ENCODE measurements around the gene TNPO2.
"Not testable (repeated sequence)": the region's sequence is repeated elsewhere in the genome, so short reads cannot be mapped to it uniquely, and the experiment has no call there.

TNPO2 gene

DNA sequence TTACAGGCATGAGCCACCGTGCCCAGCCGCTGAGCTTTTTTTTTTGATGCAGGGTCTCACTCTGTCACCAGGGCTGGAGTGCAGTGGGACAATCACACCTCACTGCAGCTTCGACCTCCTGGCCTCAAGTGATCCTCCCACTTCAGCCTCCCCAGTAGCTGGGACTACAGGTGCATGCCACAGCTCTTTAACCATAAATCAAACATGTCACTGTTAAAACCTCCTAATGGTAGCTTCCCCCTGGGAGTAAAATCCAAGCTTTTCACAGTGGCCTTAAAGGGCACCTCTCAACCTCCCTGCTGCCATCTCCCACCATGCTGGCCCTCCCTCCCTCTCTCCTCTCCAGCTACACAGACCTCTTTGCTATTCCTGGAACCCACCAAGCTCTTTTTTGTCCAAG lies 37.9 kb downstream of the TNPO2 start:
- Histone ChIP-seq H3K9me3 (ENCODE audit: insufficient read depth, low read length) (no peaks in the 10 kb centered on the region), H3K4me1 (ENCODE audit: insufficient read depth, insufficient read length) (peaks cover 4% of the 10 kb centered on the region), H3K27me3 (ENCODE audit: insufficient read depth, insufficient read length) (no peaks in the 10 kb centered on the region), H3K36me3 (ENCODE audit: insufficient read depth, insufficient read length, low read length) (peaks cover 45% of the 10 kb centered on the region), H3K4me3 (ENCODE audit: insufficient read length, low read depth) (no peak overlapping the region), H3K9ac (ENCODE audit: insufficient read length, low read depth) (no peak overlapping the region)
- no peak for DNase-seq (ENCODE audit: low read depth, low spot score)
- TF ChIP-seq ZNF274 (IDR thresholded peaks at IDR 0.05; ENCODE audit: low read depth, low read length) (no peak), YY1 (IDR thresholded peaks at IDR 0.05; ENCODE audit: insufficient read depth, insufficient read length) (no peak), SUZ12 (IDR thresholded peaks at IDR 0.05; ENCODE audit: extremely low read depth, insufficient read depth, insufficient read length) (no peak)

DNA sequence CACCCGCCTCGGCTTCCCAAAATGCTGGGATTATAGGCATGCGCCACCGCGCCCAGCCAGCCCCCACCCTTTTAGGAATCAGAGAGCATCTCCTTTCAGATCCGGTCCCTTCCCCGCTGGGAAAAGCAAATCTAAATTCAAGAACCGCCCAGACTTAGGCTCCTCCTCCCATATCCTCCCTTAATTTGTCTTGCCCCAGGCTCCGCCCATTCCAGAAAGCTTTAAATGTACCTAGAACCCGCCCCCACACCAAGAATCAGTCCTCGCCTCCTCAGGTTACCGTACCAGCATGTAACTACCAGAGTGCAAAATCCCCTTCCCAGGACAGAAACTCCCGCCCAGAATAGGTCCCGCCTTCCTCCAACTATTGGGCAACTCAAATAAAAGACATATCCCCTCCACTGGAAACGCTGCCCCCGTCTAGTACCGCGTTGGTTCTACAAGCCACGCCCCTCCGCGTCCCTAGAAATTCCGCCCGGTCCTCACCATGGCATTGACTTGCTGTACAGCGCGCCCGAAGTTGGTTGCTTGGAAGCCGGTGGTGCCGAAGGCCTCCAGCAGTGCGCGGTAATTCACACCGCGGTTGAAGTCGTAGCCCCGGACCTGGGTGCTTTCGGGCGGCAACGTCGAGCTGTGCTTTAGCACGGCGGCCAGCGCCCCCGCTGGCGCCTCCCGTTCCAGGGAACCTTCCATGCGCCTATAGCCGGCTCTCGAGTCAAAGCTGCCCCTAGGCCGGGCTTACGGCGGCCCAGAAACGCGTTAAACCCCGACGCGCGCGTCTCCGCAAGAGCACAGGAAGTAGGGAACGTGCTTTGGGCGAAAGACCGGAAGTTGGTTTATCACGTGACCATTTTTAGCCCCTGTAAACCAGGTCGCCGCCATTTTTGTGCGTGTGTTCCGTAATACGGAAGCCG lies 42.4 kb downstream of the TNPO2 start, which contains the start of gene DHPS:
Gene DHPS (minus strand): TSS at position 807 of the 914 bp plus-strand sequence. CDS start 114 bp downstream, at position 693.
- H3K9me3 ChIP-seq (ENCODE audit: insufficient read depth, low read length): no peaks in the 10 kb centered on the region
- peak within 1 kb of the TSS; percentile 97 for H3K9ac ChIP-seq (ENCODE audit: insufficient read length, low read depth)
- peaks cover 50% of the 10 kb centered on the region for H3K36me3 ChIP-seq (ENCODE audit: insufficient read depth, insufficient read length, low read length)
- peak; percentile 98 for DNase-seq (ENCODE audit: low read depth, low spot score)
- peak within 1 kb of the TSS; percentile 89 for H3K4me3 ChIP-seq (ENCODE audit: insufficient read length, low read depth)
- no peaks in the 10 kb centered on the region for H3K27me3 ChIP-seq (ENCODE audit: insufficient read depth, insufficient read length)
- peaks cover 6% of the 10 kb centered on the region for H3K4me1 ChIP-seq (ENCODE audit: insufficient read depth, insufficient read length)
- no peak for TF ChIP-seq SUZ12 (IDR thresholded peaks at IDR 0.05; ENCODE audit: extremely low read depth, insufficient read depth, insufficient read length)
- TF ChIP-seq YY1 (IDR thresholded peaks at IDR 0.05; ENCODE audit: insufficient read depth, insufficient read length): peak; percentile 93
- no peak for TF ChIP-seq ZNF274 (IDR thresholded peaks at IDR 0.05; ENCODE audit: low read depth, low read length)

DNA sequence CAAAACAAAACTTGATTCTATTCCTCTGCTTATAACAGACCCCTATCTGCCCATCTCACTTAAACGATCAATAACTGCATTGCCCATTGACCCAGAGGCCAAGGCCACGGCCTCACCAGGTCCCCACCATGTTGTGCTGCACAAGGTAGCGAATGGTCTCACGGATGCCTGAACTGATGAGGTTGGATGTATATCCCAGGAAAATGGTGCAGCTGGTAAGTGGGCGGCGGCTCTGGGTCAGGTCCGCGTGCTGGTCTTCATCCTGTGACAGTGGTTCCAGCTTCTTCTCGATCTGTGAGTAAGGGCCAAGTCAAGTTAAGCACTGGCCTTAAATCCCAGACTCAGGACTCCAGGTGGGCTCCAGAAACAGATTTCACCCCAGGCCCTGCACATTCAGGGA lies 43.7 kb downstream of the TNPO2 start:
- H3K4me3 ChIP-seq (ENCODE audit: insufficient read length, low read depth): peak overlapping the region; percentile 6
- DNase-seq (ENCODE audit: low read depth, low spot score): no peak
- no peaks in the 10 kb centered on the region for H3K27me3 ChIP-seq (ENCODE audit: insufficient read depth, insufficient read length)
- H3K9me3 ChIP-seq (ENCODE audit: insufficient read depth, low read length): no peaks in the 10 kb centered on the region
- H3K36me3 ChIP-seq (ENCODE audit: insufficient read depth, insufficient read length, low read length): peaks cover 63% of the 10 kb centered on the region
- TF ChIP-seq SUZ12 (IDR thresholded peaks at IDR 0.05; ENCODE audit: extremely low read depth, insufficient read depth, insufficient read length) (no peak), YY1 (IDR thresholded peaks at IDR 0.05; ENCODE audit: insufficient read depth, insufficient read length) (no peak), ZNF274 (IDR thresholded peaks at IDR 0.05; ENCODE audit: low read depth, low read length) (no peak)
- H3K4me1 ChIP-seq (ENCODE audit: insufficient read depth, insufficient read length): peaks cover 12% of the 10 kb centered on the region
- no peak overlapping the region for H3K9ac ChIP-seq (ENCODE audit: insufficient read length, low read depth)

DNA sequence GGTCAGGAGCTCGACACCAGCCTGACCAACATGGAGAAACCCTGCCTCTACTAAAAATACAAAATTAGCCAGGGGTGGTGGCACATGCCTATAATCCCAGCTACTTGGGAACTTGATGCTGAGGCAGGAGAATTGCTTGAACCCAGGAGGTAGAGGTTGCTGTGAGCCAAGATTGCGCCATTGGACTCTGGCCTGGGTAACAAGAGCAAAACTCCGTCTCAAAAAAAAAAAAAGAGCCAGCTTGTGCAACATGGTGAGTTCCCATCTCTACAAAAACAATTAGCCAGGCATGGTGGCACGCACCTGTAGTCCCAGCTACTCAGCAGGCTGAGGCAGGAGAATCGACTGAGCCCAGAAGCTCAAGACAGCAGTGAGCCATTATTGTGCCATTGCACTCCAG lies 45.7 kb downstream of the TNPO2 start:
- Histone ChIP-seq H3K36me3 (ENCODE audit: insufficient read depth, insufficient read length, low read length) (peaks cover 69% of the 10 kb centered on the region), H3K4me1 (ENCODE audit: insufficient read depth, insufficient read length) (peaks cover 12% of the 10 kb centered on the region)
- not testable (repeated sequence) for H3K9me3 ChIP-seq (ENCODE audit: insufficient read depth, low read length); H3K27me3 ChIP-seq (ENCODE audit: insufficient read depth, insufficient read length); H3K4me3 ChIP-seq (ENCODE audit: insufficient read length, low read depth); DNase-seq (ENCODE audit: low read depth, low spot score); H3K9ac ChIP-seq (ENCODE audit: insufficient read length, low read depth)

DNA sequence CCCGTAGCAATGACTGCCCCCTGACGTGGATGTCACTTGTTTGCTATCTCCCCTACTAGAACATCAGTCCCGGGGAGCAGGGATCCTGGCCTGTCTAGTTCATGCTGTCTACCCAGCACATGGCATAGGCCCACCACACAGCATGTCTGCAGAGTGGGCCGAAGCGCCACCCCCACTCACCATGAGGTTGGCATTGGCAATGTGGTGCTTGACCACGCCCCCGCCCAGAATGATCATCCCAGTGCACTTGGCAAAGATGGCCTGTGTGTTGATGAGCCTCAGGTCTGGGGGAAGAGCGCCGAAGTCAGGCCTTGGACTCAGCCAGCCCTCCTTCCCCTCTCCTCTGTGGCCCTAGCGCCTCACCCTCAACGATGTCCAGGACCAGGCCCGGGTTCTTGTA lies 46.8 kb downstream of the TNPO2 start:
- H3K27me3 ChIP-seq (ENCODE audit: insufficient read depth, insufficient read length): no peaks in the 10 kb centered on the region
- no peak for TF ChIP-seq SUZ12 (IDR thresholded peaks at IDR 0.05; ENCODE audit: extremely low read depth, insufficient read depth, insufficient read length)
- TF ChIP-seq YY1 (IDR thresholded peaks at IDR 0.05; ENCODE audit: insufficient read depth, insufficient read length): no peak
- no peak for TF ChIP-seq ZNF274 (IDR thresholded peaks at IDR 0.05; ENCODE audit: low read depth, low read length)
- peaks cover 78% of the 10 kb centered on the region for H3K36me3 ChIP-seq (ENCODE audit: insufficient read depth, insufficient read length, low read length)
- no peak overlapping the region for H3K9ac ChIP-seq (ENCODE audit: insufficient read length, low read depth)
- H3K4me1 ChIP-seq (ENCODE audit: insufficient read depth, insufficient read length): peaks cover 12% of the 10 kb centered on the region
- H3K9me3 ChIP-seq (ENCODE audit: insufficient read depth, low read length): no peaks in the 10 kb centered on the region
- H3K4me3 ChIP-seq (ENCODE audit: insufficient read length, low read depth): no peak overlapping the region
- no peak for DNase-seq (ENCODE audit: low read depth, low spot score)

GRCh38 chr19:12676384-12676792 lies 47.3 kb downstream of the TNPO2 start:
- Histone ChIP-seq H3K27me3 (ENCODE audit: insufficient read depth, insufficient read length) (no peaks in the 10 kb centered on the region), H3K36me3 (ENCODE audit: insufficient read depth, insufficient read length, low read length) (peaks cover 81% of the 10 kb centered on the region), H3K4me3 (ENCODE audit: insufficient read length, low read depth) (no peak overlapping the region), H3K9me3 (ENCODE audit: insufficient read depth, low read length) (no peaks in the 10 kb centered on the region), H3K4me1 (ENCODE audit: insufficient read depth, insufficient read length) (peaks cover 12% of the 10 kb centered on the region), H3K9ac (ENCODE audit: insufficient read length, low read depth) (no peak overlapping the region)
- TF ChIP-seq YY1 (IDR thresholded peaks at IDR 0.05; ENCODE audit: insufficient read depth, insufficient read length): no peak
- TF ChIP-seq ZNF274 (IDR thresholded peaks at IDR 0.05; ENCODE audit: low read depth, low read length): no peak
- TF ChIP-seq SUZ12 (IDR thresholded peaks at IDR 0.05; ENCODE audit: extremely low read depth, insufficient read depth, insufficient read length): no peak
- DNase-seq (ENCODE audit: low read depth, low spot score): peak; percentile 87

- H3K4me3 ChIP-seq (ENCODE audit: insufficient read length, low read depth): no peak overlapping the region
- H3K9ac ChIP-seq (ENCODE audit: insufficient read length, low read depth): no peak overlapping the region
- H3K9me3 ChIP-seq (ENCODE audit: insufficient read depth, low read length): no peaks in the 10 kb centered on the region
- DNase-seq (ENCODE audit: low read depth, low spot score): no peak
- peaks cover 12% of the 10 kb centered on the region for H3K4me1 ChIP-seq (ENCODE audit: insufficient read depth, insufficient read length)
- H3K36me3 ChIP-seq (ENCODE audit: insufficient read depth, insufficient read length, low read length): peaks cover 81% of the 10 kb centered on the region
- H3K27me3 ChIP-seq (ENCODE audit: insufficient read depth, insufficient read length): no peaks in the 10 kb centered on the region
- TF ChIP-seq ZNF274 (IDR thresholded peaks at IDR 0.05; ENCODE audit: low read depth, low read length): no peak
- TF ChIP-seq YY1 (IDR thresholded peaks at IDR 0.05; ENCODE audit: insufficient read depth, insufficient read length): no peak
- no peak for TF ChIP-seq SUZ12 (IDR thresholded peaks at IDR 0.05; ENCODE audit: extremely low read depth, insufficient read depth, insufficient read length)
Measured at GRCh38 chr19:12675940-12676339, 47.8 kb downstream of the TNPO2 start.
